NT2/D1 (cell line): ENCODE results near the gene WAC.

Experiments used
- DNase-seq: peaks from one replicate; pipeline ENCODE4 v3.0.0-alpha.2; 2011; ENCODE audit warnings: low read depth, low spot score
- H3K27me3 ChIP-seq: 2 replicates; pipeline ENCODE4 v1.6.0; 2011; ENCODE audit warnings: mild to moderate bottlenecking; ENCODE audit not compliant: insufficient read length, insufficient read depth
- H3K36me3 ChIP-seq: 2 replicates; pipeline ENCODE4 v1.6.1; 2011; ENCODE audit warnings: mild to moderate bottlenecking, low read length, mixed read lengths; ENCODE audit not compliant: insufficient read depth, insufficient read length
- H3K4me1 ChIP-seq: 2 replicates; pipeline ENCODE4 v1.5.1; 2011; ENCODE audit not compliant: insufficient read depth, insufficient read length
- H3K4me3 ChIP-seq: 2 replicates; pipeline ENCODE4 v1.5.1; 2011; ENCODE audit warnings: low read depth; ENCODE audit not compliant: insufficient read length
- H3K9ac ChIP-seq: 2 replicates; pipeline ENCODE4 v1.6.0; 2011; ENCODE audit warnings: low read depth; ENCODE audit not compliant: insufficient read length
- H3K9me3 ChIP-seq: 2 replicates; pipeline ENCODE4 v1.5.1; 2011; ENCODE audit warnings: mild to moderate bottlenecking, low read length; ENCODE audit not compliant: insufficient read depth
- SUZ12 ChIP-seq: IDR thresholded peaks from 2 replicates; pipeline ENCODE4 v1.6.1; 2011; ENCODE audit not compliant: insufficient read length, insufficient read depth; ENCODE audit errors: extremely low read depth
- YY1 ChIP-seq: IDR thresholded peaks from 2 replicates; pipeline ENCODE4 v1.6.1; 2011; ENCODE audit not compliant: insufficient read length, insufficient read depth
- ZNF274 ChIP-seq: IDR thresholded peaks from 2 replicates; pipeline ENCODE4 v1.6.1; 2011; ENCODE audit warnings: mild to moderate bottlenecking, low read depth, low read length

The WAC gene

GRCh38 chr10:28631896-28632583, 99.1 kb downstream of the WAC start:
- no peak overlapping the region for H3K4me3 ChIP-seq
- H3K9me3 ChIP-seq = no peaks in the 10 kb centered on the region
- H3K9ac ChIP-seq = no peak overlapping the region
- DNase-seq = no peak
- H3K27me3 ChIP-seq = no peaks in the 10 kb centered on the region
- H3K4me1 ChIP-seq = no peaks in the 10 kb centered on the region
- TF ChIP-seq ZNF274 (no peak), YY1 (no peak), SUZ12 (no peak)
- no peaks in the 10 kb centered on the region for H3K36me3 ChIP-seq

- Histone ChIP-seq H3K27me3 (no peaks in the 10 kb centered on the region), H3K36me3 (no peaks in the 10 kb centered on the region), H3K9ac (no peak overlapping the region), H3K4me3 (no peak overlapping the region), H3K9me3 (no peaks in the 10 kb centered on the region), H3K4me1 (no peaks in the 10 kb centered on the region)
- no peak for DNase-seq
- TF ChIP-seq ZNF274 = no peak
- no peak for TF ChIP-seq YY1
- no peak for TF ChIP-seq SUZ12
These were observed 99.6 kb downstream of the WAC start for GRCh38 chr10:28632584-28632945.

- Histone ChIP-seq H3K9ac (no peak overlapping the region), H3K27me3 (no peaks in the 10 kb centered on the region), H3K4me1 (no peaks in the 10 kb centered on the region), H3K4me3 (no peak overlapping the region), H3K36me3 (no peaks in the 10 kb centered on the region), H3K9me3 (no peaks in the 10 kb centered on the region)
- no peak for DNase-seq
- TF ChIP-seq SUZ12 (no peak), ZNF274 (no peak), YY1 (no peak)
These were observed 100.8 kb downstream of the WAC start for GRCh38 chr10:28633750-28634149.

- DNase-seq = no peak
- no peak overlapping the region for H3K9ac ChIP-seq
- H3K27me3 ChIP-seq = no peaks in the 10 kb centered on the region
- H3K4me3 ChIP-seq = no peak overlapping the region
- H3K9me3 ChIP-seq = no peaks in the 10 kb centered on the region
- TF ChIP-seq SUZ12 (no peak), YY1 (no peak), ZNF274 (no peak)
- H3K4me1 ChIP-seq = no peaks in the 10 kb centered on the region
- no peaks in the 10 kb centered on the region for H3K36me3 ChIP-seq
These were observed 104.4 kb downstream of the WAC start for GRCh38 chr10:28637346-28637745.

- no peak for DNase-seq
These were observed 105.5 kb downstream of the WAC start for GRCh38 chr10:28638392-28638791.

GRCh38 chr10:28640551-28640950, 107.6 kb downstream of the WAC start:
- no peaks in the 10 kb centered on the region for H3K27me3 ChIP-seq
- no peaks in the 10 kb centered on the region for H3K4me1 ChIP-seq
- H3K4me3 ChIP-seq = no peak overlapping the region
- no peak for TF ChIP-seq YY1
- TF ChIP-seq ZNF274 = no peak
- no peak for TF ChIP-seq SUZ12
- no peaks in the 10 kb centered on the region for H3K36me3 ChIP-seq
- H3K9me3 ChIP-seq = no peaks in the 10 kb centered on the region
- no peak overlapping the region for H3K9ac ChIP-seq
- DNase-seq = no peak

More at GRCh38 chr10:28638392-28638791, 105.5 kb downstream of the WAC start:
- no peaks in the 10 kb centered on the region for H3K4me1 ChIP-seq
- TF ChIP-seq ZNF274 (no peak), SUZ12 (no peak)
- H3K9ac ChIP-seq = no peak overlapping the region
- H3K36me3 ChIP-seq = no peaks in the 10 kb centered on the region
- no peaks in the 10 kb centered on the region for H3K27me3 ChIP-seq
- no peak overlapping the region for H3K4me3 ChIP-seq
- H3K9me3 ChIP-seq = no peaks in the 10 kb centered on the region

GRCh38 chr10:28644647-28645046, 111.7 kb downstream of the WAC start:
- Histone ChIP-seq H3K27me3 (no peaks in the 10 kb centered on the region), H3K4me1 (no peaks in the 10 kb centered on the region), H3K9me3 (peaks cover 4% of the 10 kb centered on the region; the same call in 1 of the 2 replicates), H3K9ac (no peak overlapping the region), H3K36me3 (no peaks in the 10 kb centered on the region), H3K4me3 (no peak overlapping the region)
- DNase-seq = no peak
- TF ChIP-seq YY1 = no peak
